Adipocyte (in vitro differentiated cells): Measurements from ENCODE around the gene NFATC1.

Experiments
- DNase-seq: peaks from one replicate; pipeline ENCODE4 v3.0.0-alpha.2; 2015; ENCODE audit warnings: low read depth
- H3K27me3 ChIP-seq: replicated peaks from 2 replicates; pipeline ENCODE4 v1.7.0; 2013; ENCODE audit warnings: mild to moderate bottlenecking, low read length, moderate library complexity; ENCODE audit not compliant: control insufficient read depth, insufficient read depth
- H3K36me3 ChIP-seq: 2 replicates; pipeline ENCODE4 v1.7.0; 2013; ENCODE audit warnings: low read length, mild to moderate bottlenecking, moderate library complexity; ENCODE audit not compliant: control insufficient read depth, insufficient read depth, severe bottlenecking
- H3K4me1 ChIP-seq: 2 replicates; pipeline ENCODE4 v1.7.0; 2013; ENCODE audit warnings: mild to moderate bottlenecking, low read length, moderate library complexity; ENCODE audit not compliant: control insufficient read depth, insufficient read depth
- H3K4me3 ChIP-seq: 2 replicates; pipeline ENCODE4 v1.7.0; 2013; ENCODE audit warnings: mild to moderate bottlenecking, low read length, moderate library complexity
- H3K9ac ChIP-seq: 2 replicates; pipeline ENCODE4 v1.7.0; 2013; ENCODE audit warnings: mild to moderate bottlenecking, low read length, moderate library complexity
- H3K9me3 ChIP-seq: 2 replicates; pipeline ENCODE4 v1.7.0; 2013; ENCODE audit warnings: mild to moderate bottlenecking, low read length, moderate library complexity; ENCODE audit not compliant: control insufficient read depth

Gene NFATC1

GRCh38 chr18:79395761-79396404, at the start of gene NFATC1:
Gene NFATC1 (plus strand): TSS chr18:79395930. CDS start chr18:79396225, 295 bp downstream.
- Histone ChIP-seq H3K9ac (no peak within 1 kb of the TSS), H3K36me3 (no peaks in the 10 kb centered on the region), H3K9me3 (no peaks in the 10 kb centered on the region), H3K4me3 (peak within 1 kb of the TSS; percentile 66), H3K4me1 (peaks cover 6% of the 10 kb centered on the region), H3K27me3 (peaks cover 17% of the 10 kb centered on the region)
- DNase-seq = peak; percentile 86

DNA sequence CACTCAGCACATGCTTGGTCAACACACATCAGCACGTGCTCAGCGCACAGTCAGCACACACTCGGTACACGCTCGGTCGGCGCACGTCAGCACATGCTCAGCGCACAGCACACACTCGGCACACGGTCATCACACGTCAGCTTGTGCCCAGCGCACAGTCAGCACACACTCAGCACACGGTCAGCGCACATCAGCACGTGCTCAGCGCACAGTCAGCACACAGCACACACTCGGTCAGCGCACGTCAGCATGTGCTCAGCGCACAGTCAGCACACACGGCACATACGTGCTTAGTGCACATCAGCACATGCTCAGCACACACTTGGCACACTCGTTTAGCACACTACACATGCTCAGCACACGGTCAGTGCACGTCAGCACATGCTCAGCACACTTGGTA, 49.7 kb upstream of the NFATC1 start:
- Histone ChIP-seq H3K4me3 (no peak overlapping the region), H3K4me1 (no peaks in the 10 kb centered on the region), H3K9me3 (no peaks in the 10 kb centered on the region), H3K36me3 (peaks cover 49% of the 10 kb centered on the region), H3K9ac (no peak overlapping the region), H3K27me3 (no peaks in the 10 kb centered on the region)
- no peak for DNase-seq

GRCh38 chr18:79348066-79348465, 47.7 kb upstream of the NFATC1 start:
- H3K9me3 ChIP-seq = no peaks in the 10 kb centered on the region
- no peaks in the 10 kb centered on the region for H3K4me1 ChIP-seq
- no peak overlapping the region for H3K4me3 ChIP-seq
- H3K27me3 ChIP-seq = no peaks in the 10 kb centered on the region
- H3K36me3 ChIP-seq = peaks cover 55% of the 10 kb centered on the region
- no peak overlapping the region for H3K9ac ChIP-seq
- no peak for DNase-seq

DNA sequence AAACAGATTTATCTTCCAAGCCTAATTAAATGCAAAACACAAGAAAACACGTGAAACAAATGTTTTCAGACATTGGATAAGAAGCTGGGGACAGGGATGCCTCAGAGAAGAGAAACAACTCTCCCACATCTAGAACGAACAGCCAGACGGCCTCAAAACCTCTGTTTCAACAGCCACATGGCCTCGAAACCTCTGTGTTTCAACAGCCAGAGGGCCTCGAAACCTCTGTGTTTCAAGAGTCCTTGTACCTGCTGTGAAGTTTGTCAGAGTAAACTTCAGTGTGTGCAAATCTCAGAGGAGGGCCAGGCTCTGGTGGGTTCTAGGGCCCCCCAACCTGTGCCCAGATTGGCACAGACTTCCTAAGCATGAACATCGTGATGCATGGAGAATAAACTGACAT, 43.3 kb upstream of the NFATC1 start:
- Histone ChIP-seq H3K4me1 (no peaks in the 10 kb centered on the region), H3K9ac (no peak overlapping the region), H3K4me3 (no peak overlapping the region), H3K9me3 (no peaks in the 10 kb centered on the region), H3K36me3 (peaks cover 25% of the 10 kb centered on the region), H3K27me3 (no peaks in the 10 kb centered on the region)
- no peak for DNase-seq

DNA sequence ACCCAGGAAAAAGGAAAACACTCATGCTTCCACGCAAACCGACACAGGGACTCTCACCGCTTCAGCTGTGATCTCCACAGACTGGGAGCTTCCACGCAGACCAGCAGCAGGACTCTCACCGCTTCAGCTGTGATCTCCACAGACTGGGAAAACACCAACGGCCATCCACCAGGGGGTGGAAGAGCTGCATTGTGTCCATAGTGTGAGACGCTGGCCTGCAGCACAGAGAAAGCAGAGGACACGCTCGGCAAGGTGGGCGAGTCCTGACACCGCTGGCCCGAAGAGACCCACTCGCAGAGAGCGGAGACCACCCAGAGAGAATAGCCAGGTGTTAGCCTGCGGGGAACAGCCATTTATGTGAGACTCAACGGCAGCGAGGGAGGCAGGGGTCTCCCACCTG, 42.5 kb upstream of the NFATC1 start:
- Histone ChIP-seq H3K4me3 (no peak overlapping the region), H3K36me3 (peaks cover 17% of the 10 kb centered on the region), H3K4me1 (no peaks in the 10 kb centered on the region), H3K9me3 (no peaks in the 10 kb centered on the region), H3K27me3 (no peaks in the 10 kb centered on the region), H3K9ac (no peak overlapping the region)
- DNase-seq = no peak

DNA sequence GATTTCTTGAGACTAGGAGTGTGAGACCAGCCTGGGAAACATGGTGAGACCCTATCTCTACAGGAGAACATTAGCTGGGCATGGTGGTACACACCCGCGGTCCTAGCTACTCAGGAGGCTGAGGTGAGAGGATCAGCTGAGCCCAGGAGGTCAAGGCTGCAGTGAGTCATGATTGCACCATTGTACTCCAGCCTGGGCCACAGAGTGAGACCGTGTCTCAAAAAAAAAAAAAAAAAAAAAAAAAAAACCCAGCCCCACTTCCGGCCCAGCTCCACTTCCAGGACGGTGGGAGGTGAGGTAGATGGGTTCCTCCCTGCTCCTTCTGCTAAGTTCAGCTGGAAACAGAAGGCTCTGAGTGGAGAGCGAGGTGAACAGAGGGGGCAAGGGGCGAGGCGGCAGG, 41.4 kb upstream of the NFATC1 start:
- Histone ChIP-seq H3K36me3 (peaks cover 11% of the 10 kb centered on the region), H3K9ac (no peak overlapping the region), H3K9me3 (no peaks in the 10 kb centered on the region), H3K4me3 (no peak overlapping the region), H3K4me1 (no peaks in the 10 kb centered on the region), H3K27me3 (no peaks in the 10 kb centered on the region)
- no peak for DNase-seq

- Histone ChIP-seq H3K4me3 (no peak overlapping the region), H3K9me3 (no peaks in the 10 kb centered on the region), H3K9ac (no peak overlapping the region), H3K27me3 (no peaks in the 10 kb centered on the region), H3K4me1 (no peaks in the 10 kb centered on the region), H3K36me3 (peaks cover 16% of the 10 kb centered on the region)
- DNase-seq = no peak
Observed at GRCh38 chr18:79355433-79356335, 40.0 kb upstream of the NFATC1 start.

DNA sequence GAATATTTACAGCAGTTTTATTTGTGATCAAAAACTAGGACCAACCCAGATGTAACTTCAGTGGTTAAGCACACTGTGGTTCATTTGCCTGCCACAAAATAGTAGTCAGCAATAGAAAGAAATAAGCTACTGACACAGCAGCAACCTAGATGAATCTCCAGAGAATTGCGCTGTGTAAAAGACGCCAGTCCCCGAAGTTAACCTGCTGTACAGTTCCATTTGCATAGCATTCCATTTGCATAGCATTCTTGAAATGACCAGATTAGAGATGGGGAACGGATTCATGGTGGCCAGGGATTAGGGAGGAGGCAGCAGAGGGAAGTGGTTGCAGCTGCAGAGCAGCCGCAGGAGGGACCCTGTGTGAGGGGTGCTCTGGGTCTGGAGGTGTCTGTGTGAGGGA, 39.3 kb upstream of the NFATC1 start:
- peaks cover 23% of the 10 kb centered on the region for H3K36me3 ChIP-seq
- H3K4me3 ChIP-seq = no peak overlapping the region
- H3K4me1 ChIP-seq = no peaks in the 10 kb centered on the region
- H3K27me3 ChIP-seq = no peaks in the 10 kb centered on the region
- H3K9ac ChIP-seq = no peak overlapping the region
- no peak for DNase-seq
- no peaks in the 10 kb centered on the region for H3K9me3 ChIP-seq

- no peak for DNase-seq
- H3K27me3 ChIP-seq = no peaks in the 10 kb centered on the region
- peaks cover 3% of the 10 kb centered on the region for H3K4me1 ChIP-seq
- H3K36me3 ChIP-seq = peaks cover 40% of the 10 kb centered on the region
- no peaks in the 10 kb centered on the region for H3K9me3 ChIP-seq
- no peak overlapping the region for H3K4me3 ChIP-seq
- H3K9ac ChIP-seq = no peak overlapping the region
Observed at GRCh38 chr18:79360933-79361332, 34.8 kb upstream of the NFATC1 start.

DNA sequence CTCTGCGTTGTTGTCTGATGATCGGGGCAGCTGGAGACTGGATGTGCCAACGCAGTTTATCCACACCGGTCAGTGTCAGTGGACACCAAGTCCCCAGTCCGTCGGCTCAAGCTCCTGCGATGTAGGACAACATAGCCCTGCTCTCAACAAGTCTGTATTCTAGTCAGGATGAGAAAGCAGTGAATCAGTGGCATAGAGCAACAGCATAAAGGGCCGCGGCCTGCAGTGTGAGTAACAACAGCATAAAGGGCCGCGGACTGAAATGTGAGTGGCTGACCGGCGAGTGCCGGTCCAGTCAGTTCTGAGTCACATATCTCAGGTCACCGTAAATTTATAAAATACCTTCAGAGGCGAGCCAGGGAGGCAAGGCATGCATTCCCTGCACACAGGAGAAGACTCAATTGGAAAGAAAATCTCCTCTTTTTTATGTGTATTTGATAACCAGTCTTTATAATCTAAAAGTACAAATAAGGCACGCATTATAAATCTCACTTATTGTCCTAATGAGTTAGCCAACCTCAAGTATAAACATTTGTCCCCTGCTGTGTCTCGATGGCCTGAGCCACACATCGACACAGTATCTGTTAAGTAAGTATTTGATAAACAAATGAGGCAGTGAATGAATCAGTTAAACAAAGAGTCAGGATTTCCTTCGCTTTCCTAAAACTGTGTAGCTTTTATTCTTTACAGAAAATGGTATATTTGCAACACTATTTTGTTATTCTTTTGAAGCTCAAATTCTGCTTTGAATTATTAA, 33.8 kb upstream of the NFATC1 start:
- Histone ChIP-seq H3K27me3 (no peaks in the 10 kb centered on the region), H3K4me1 (peaks cover 11% of the 10 kb centered on the region), H3K9ac (no peak overlapping the region), H3K36me3 (peaks cover 40% of the 10 kb centered on the region), H3K4me3 (no peak overlapping the region), H3K9me3 (no peaks in the 10 kb centered on the region)
- no peak for DNase-seq

- H3K4me3 ChIP-seq = no peak overlapping the region
- no peak for DNase-seq
- no peaks in the 10 kb centered on the region for H3K9me3 ChIP-seq
- H3K27me3 ChIP-seq = no peaks in the 10 kb centered on the region
- H3K4me1 ChIP-seq = peaks cover 11% of the 10 kb centered on the region
- no peak overlapping the region for H3K9ac ChIP-seq
- H3K36me3 ChIP-seq = peaks cover 30% of the 10 kb centered on the region
Observed at GRCh38 chr18:79365701-79366100, 30.0 kb upstream of the NFATC1 start.
